SU-DHL-6 (cell line): ENCODE data around the gene UBL4A.

Source experiments
- H2AFZ ChIP-seq: fragments of 200-600 bp; sonication (generic); 2 replicates; pipeline ENCODE4 v1.6.1; 2014; ENCODE audit warnings: low read depth, mild to moderate bottlenecking, moderate library complexity, mixed read lengths, antibody characterized with exemption, low read length; ENCODE audit not compliant: severe bottlenecking
- H3F3A ChIP-seq: fragments of 200-600 bp; shearing (Covaris generic); 2 replicates; pipeline ENCODE4 v1.6.0; 2016; ENCODE audit warnings: antibody characterized with exemption, mild to moderate bottlenecking; ENCODE audit not compliant: insufficient read depth
- H3K27ac ChIP-seq: fragments of 200-600 bp; sonication (generic); 2 replicates; pipeline ENCODE4 v1.5.1; 2016; ENCODE audit warnings: low read depth, mild to moderate bottlenecking, low read length, moderate library complexity, mixed read lengths
- H3K27me3 ChIP-seq: fragments of 200-600 bp; sonication (generic), shearing (Covaris generic); 2 replicates; pipeline ENCODE4 v1.6.0; 2014; ENCODE audit warnings: mild to moderate bottlenecking, low read length
- H3K36me3 ChIP-seq: fragments of 200-600 bp; sonication (generic); 2 replicates; pipeline ENCODE4 v1.6.1; 2014; ENCODE audit warnings: mild to moderate bottlenecking, low read length, mixed read lengths
- H3K4me2 ChIP-seq: fragments of 300-600, 200-600 bp; shearing (Covaris generic), sonication (generic); 2 replicates; pipeline ENCODE4 v1.6.0; 2014; ENCODE audit warnings: low read length, low read depth, mild to moderate bottlenecking; ENCODE audit not compliant: poor library complexity, severe bottlenecking
- H3K4me3 ChIP-seq: fragments of 200-600 bp; sonication (generic); 2 replicates; pipeline ENCODE4 v1.5.1; 2014; ENCODE audit warnings: antibody characterized with exemption, low read length, mild to moderate bottlenecking, mixed read lengths; ENCODE audit not compliant: insufficient read depth, poor library complexity, severe bottlenecking
- H3K79me2 ChIP-seq: fragments of 200-600 bp; sonication (generic); 2 replicates; pipeline ENCODE4 v1.6.1; 2014; ENCODE audit warnings: mild to moderate bottlenecking, low read length, moderate library complexity; ENCODE audit not compliant: insufficient read depth
- H3K9ac ChIP-seq: fragments of 200-600 bp; sonication (generic); 2 replicates; pipeline ENCODE4 v1.7.0; 2014; ENCODE audit warnings: mild to moderate bottlenecking, low read length
- H3K9me2 ChIP-seq: fragments of 200-600 bp; sonication (generic); replicated peaks from 2 replicates; pipeline ENCODE4 v1.6.1; 2014; ENCODE audit warnings: low read length; ENCODE audit not compliant: insufficient read depth
- H3K9me3 ChIP-seq: fragments of 200-600 bp; sonication (generic); 2 replicates; pipeline ENCODE4 v1.6.1; 2014; ENCODE audit warnings: low read length, mixed read lengths; ENCODE audit not compliant: insufficient read depth
- H4K20me1 ChIP-seq: fragments of 200-600 bp; sonication (generic); 2 replicates; pipeline ENCODE4 v1.6.1; 2014; ENCODE audit warnings: low read depth, mild to moderate bottlenecking, antibody characterized with exemption, low read length, moderate library complexity, mixed read lengths
- CTCF ChIP-seq: fragments of 200-600 bp; sonication (generic); IDR thresholded peaks from one replicate; pipeline ENCODE4 v1.5.1; 2017; ENCODE audit warnings: antibody characterized with exemption, mild to moderate bottlenecking, low read length, moderate library complexity; ENCODE audit not compliant: insufficient read depth, poor library complexity, severe bottlenecking
- EZH2phosphoT487 ChIP-seq: fragments of 200-600 bp; sonication (generic), shearing (Covaris generic); conservative IDR thresholded peaks from 2 replicates; pipeline ENCODE4 v1.6.1; 2018; ENCODE audit warnings: mild to moderate bottlenecking, antibody characterized with exemption, low read length, moderate library complexity, mixed read lengths

The UBL4A gene

GRCh38 chrX:154441564-154441963, 44.9 kb downstream of the UBL4A start:
- TF ChIP-seq CTCF = no peak
- no peak for TF ChIP-seq EZH2phosphoT487
- Histone ChIP-seq H4K20me1 (no peaks in the 10 kb centered on the region), H3K27ac (no peak overlapping the region), H3K4me3 (no peak overlapping the region), H3K79me2 (peaks cover 15% of the 10 kb centered on the region), H3K36me3 (no peaks in the 10 kb centered on the region), H3K27me3 (no peaks in the 10 kb centered on the region), H3K4me2 (no peak overlapping the region), H3F3A (0 out of 2 replicates have a peak, but pooled peaks cover 5% of the 10 kb centered on the region), H3K9me2 (no peaks in the 10 kb centered on the region), H3K9me3 (no peaks in the 10 kb centered on the region), H2AFZ (no peak overlapping the region), H3K9ac (no peak overlapping the region)

GRCh38 chrX:154440623-154441357, 45.6 kb downstream of the UBL4A start:
- Histone ChIP-seq H3F3A (peaks cover 10% of the 10 kb centered on the region; the same call in 1 of the 2 replicates), H3K4me2 (no peak overlapping the region), H2AFZ (no peak overlapping the region), H3K27me3 (no peaks in the 10 kb centered on the region), H3K9me2 (no peaks in the 10 kb centered on the region), H3K9me3 (no peaks in the 10 kb centered on the region), H3K36me3 (no peaks in the 10 kb centered on the region), H3K9ac (no peak overlapping the region), H3K4me3 (no peak overlapping the region), H3K27ac (no peak overlapping the region), H4K20me1 (no peaks in the 10 kb centered on the region), H3K79me2 (peaks cover 15% of the 10 kb centered on the region)
- no peak for TF ChIP-seq CTCF
- TF ChIP-seq EZH2phosphoT487 = no peak

GRCh38 chrX:154439841-154440240, 46.6 kb downstream of the UBL4A start:
- Histone ChIP-seq H3K9me3 (no peaks in the 10 kb centered on the region), H3K9me2 (no peaks in the 10 kb centered on the region), H3K79me2 (peaks cover 15% of the 10 kb centered on the region), H3K4me2 (no peak overlapping the region), H3K36me3 (no peaks in the 10 kb centered on the region), H3K4me3 (no peak overlapping the region), H4K20me1 (no peaks in the 10 kb centered on the region), H3K9ac (no peak overlapping the region), H3K27ac (no peak overlapping the region), H2AFZ (no peak overlapping the region), H3F3A (peaks cover 10% of the 10 kb centered on the region; the same call in 1 of the 2 replicates), H3K27me3 (no peaks in the 10 kb centered on the region)
- TF ChIP-seq EZH2phosphoT487 = no peak
